ENCODE results near the gene CNOT3. TPM values are rescaled to one million over a fixed set of nuclear protein-coding genes. Genes with fewer than 3 reads are reported as not detected.
A peak's percentile ranks its signal among the peaks of the same experiment; 100 is the strongest.

Gene CNOT3
- total RNA-seq, 4 donors from 2014 or later: 18.0 to 27.9 (median 18.7) TPM

DNA sequence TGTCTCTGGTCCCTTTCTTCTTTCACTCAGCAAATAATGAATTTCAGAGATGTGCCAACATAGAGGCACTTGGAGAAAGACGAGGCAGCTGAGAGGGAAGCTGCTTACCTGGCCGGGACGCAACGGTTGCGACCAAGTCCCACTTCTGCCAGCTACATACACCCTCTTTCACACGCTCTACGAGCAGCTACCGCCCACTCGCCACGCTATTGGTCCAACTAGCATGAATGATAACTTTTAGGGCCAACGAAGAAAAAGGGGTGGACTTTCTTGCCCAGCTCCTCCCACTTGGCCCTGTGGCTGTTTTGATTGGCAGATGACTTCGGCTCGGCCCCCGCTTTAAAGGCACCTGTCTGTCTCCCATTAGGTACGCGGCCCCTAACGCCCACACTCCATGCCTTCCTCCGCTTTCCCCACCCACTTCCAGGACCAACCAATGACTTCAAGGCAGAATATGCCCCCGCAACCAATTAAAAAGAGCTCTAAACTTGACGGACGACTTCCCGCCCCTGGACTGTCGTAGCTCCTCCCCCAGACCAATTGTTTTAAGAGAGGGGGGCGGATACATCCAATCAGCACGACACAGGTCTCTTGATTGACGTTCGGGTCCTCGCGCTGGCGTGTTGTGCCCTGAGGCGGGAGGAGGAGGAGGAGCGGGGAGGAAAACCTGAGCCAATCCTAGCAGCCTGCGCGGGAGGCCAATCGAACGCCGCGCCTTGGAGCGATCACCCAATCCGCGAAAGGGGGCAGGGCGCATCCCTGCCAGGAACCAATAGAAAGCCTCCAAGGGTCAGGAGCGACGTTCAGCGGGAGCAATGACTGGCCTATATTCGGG, 481 bp upstream of the CNOT3 start:
- Histone ChIP-seq H3K4me1 (peaks cover 30 to 67% (median 36%) of the 10 kb centered on the region in 3 donors), H3K4me3 (peak overlapping the region; percentile 88 to 100 (median 96)), H3K9me3 (no peaks in the 10 kb centered on the region), H3K27me3 (no peaks in the 10 kb centered on the region), H3K36me3 (peaks cover 0 to 38% (median 0%) of the 10 kb centered on the region in 3 donors), H3K27ac (peak overlapping the region; percentile 94 to 96 (median 95))
- intact Hi-C loops (cut with DNase I): no loop called here
- WGBS, 2 donors: 0 to 1% methylated on average over 17 to 22 of the region's 46 CpGs
- TF ChIP-seq CTCF (IDR thresholded peaks at IDR 0.05) (no peak), POLR2A (IDR thresholded peaks at IDR 0.05) (peak in 3 of 4 donors; percentile 10 to 77 (median 40))
- DNase-seq: peak; percentile 100

- Histone ChIP-seq H3K9me3 (no peaks in the 10 kb centered on the region), H3K27me3 (no peaks in the 10 kb centered on the region), H3K36me3 (peaks cover 7 to 43% (median 10%) of the 10 kb centered on the region in 3 donors), H3K4me3 (peak overlapping the region; percentile 88 to 100 (median 96)), H3K4me1 (peaks cover 30 to 67% (median 36%) of the 10 kb centered on the region in 3 donors), H3K27ac (peak overlapping the region; percentile 94 to 96 (median 95))
- no peak for DNase-seq
- TF ChIP-seq CTCF (IDR thresholded peaks at IDR 0.05) (no peak), POLR2A (IDR thresholded peaks at IDR 0.05) (no peak)
- WGBS, 2 donors: 21 to 37% methylated on average over 12 to 16 of the region's 31 CpGs
- intact Hi-C loops (cut with DNase I): no loop called here
Measured at GRCh38 chr19:54138489-54139256, 1.1 kb downstream of the CNOT3 start.

- intact Hi-C loops (cut with DNase I): no loop called here
- Histone ChIP-seq H3K4me1 (peaks cover 25 to 45% (median 28%) of the 10 kb centered on the region in 3 donors), H3K27ac (no peak overlapping the region), H3K4me3 (no peak overlapping the region), H3K27me3 (no peaks in the 10 kb centered on the region), H3K36me3 (peaks cover 30 to 70% (median 37%) of the 10 kb centered on the region in 3 donors), H3K9me3 (no peaks in the 10 kb centered on the region)
- 90 to 91% methylated on average over 3 of the region's 3 CpGs for WGBS, 2 donors
- no peak for DNase-seq
- TF ChIP-seq POLR2A (IDR thresholded peaks at IDR 0.05) (no peak), CTCF (IDR thresholded peaks at IDR 0.05) (no peak)
Measured at GRCh38 chr19:54141356-54141755, 3.8 kb downstream of the CNOT3 start.

- no peak for DNase-seq
- Histone ChIP-seq H3K36me3 (peaks cover 39 to 79% (median 46%) of the 10 kb centered on the region in 3 donors), H3K4me1 (peaks cover 22 to 46% (median 27%) of the 10 kb centered on the region in 3 donors), H3K9me3 (no peaks in the 10 kb centered on the region), H3K27ac (no peak overlapping the region), H3K27me3 (no peaks in the 10 kb centered on the region), H3K4me3 (no peak overlapping the region)
- TF ChIP-seq POLR2A (IDR thresholded peaks at IDR 0.05) (no peak), CTCF (IDR thresholded peaks at IDR 0.05) (no peak)
- intact Hi-C loops (cut with DNase I): no loop called here
- WGBS, 2 donors: 83 to 92% methylated on average over 6 to 7 of the region's 7 CpGs
Measured at GRCh38 chr19:54142166-54142780, 4.7 kb downstream of the CNOT3 start.
